Endodermal cell (in vitro differentiated cells): ENCODE data around the gene CACNA2D1. TPM values are rescaled to one million over a fixed set of nuclear protein-coding genes. Genes with fewer than 3 reads are reported as not detected.

Experiments
- DNase-seq: peaks from one replicate; pipeline ENCODE4 v3.0.0-alpha.2; 2017
- H3K27ac ChIP-seq: 2 replicates; pipeline ENCODE4 v1.5.1; 2013; ENCODE audit warnings: mild to moderate bottlenecking, low read depth, low read length, moderate library complexity
- H3K27me3 ChIP-seq: 2 replicates; pipeline ENCODE4 v1.6.1; 2013; ENCODE audit warnings: mild to moderate bottlenecking, low read length, moderate library complexity; ENCODE audit not compliant: insufficient read depth, control insufficient read depth, poor library complexity, severe bottlenecking
- H3K36me3 ChIP-seq: 2 replicates; pipeline ENCODE4 v1.7.0; 2013; ENCODE audit warnings: mild to moderate bottlenecking, low read length, moderate library complexity; ENCODE audit not compliant: control insufficient read depth, insufficient read depth
- H3K4me1 ChIP-seq: one replicate; pipeline ENCODE4 v1.7.0; 2013; ENCODE audit warnings: low read length; ENCODE audit not compliant: control insufficient read depth, insufficient read depth
- H3K4me3 ChIP-seq: 2 replicates; pipeline ENCODE4 v1.5.1; 2013; ENCODE audit warnings: mild to moderate bottlenecking, low read length, moderate library complexity
- H3K9ac ChIP-seq: 2 replicates; pipeline ENCODE4 v1.6.1; 2013; ENCODE audit warnings: mild to moderate bottlenecking, low read length, moderate library complexity; ENCODE audit not compliant: poor library complexity, severe bottlenecking; ENCODE audit errors: extremely low read depth
- H3K9me3 ChIP-seq: 2 replicates; pipeline ENCODE4 v1.6.1; 2013; ENCODE audit warnings: mild to moderate bottlenecking, low read length, moderate library complexity; ENCODE audit not compliant: control insufficient read depth
- H3K27ac Mint-ChIP-seq: 2 replicates; pipeline ENCODE4 v1.8.0; 2020; ENCODE audit warnings: mixed read lengths
- H3K27me3 Mint-ChIP-seq: 2 replicates; pipeline ENCODE4 v1.8.0; 2021; ENCODE audit warnings: mild to moderate bottlenecking, mixed read lengths; ENCODE audit not compliant: insufficient read depth
- H3K36me3 Mint-ChIP-seq: 2 replicates; pipeline ENCODE4 v1.8.0; 2020; ENCODE audit warnings: low read depth, mixed read lengths
- H3K4me1 Mint-ChIP-seq: 2 replicates; pipeline ENCODE4 v1.8.0; 2020; ENCODE audit warnings: mixed read lengths
- H3K4me3 Mint-ChIP-seq: 2 replicates; pipeline ENCODE4 v1.8.0; 2020; ENCODE audit warnings: mild to moderate bottlenecking, moderate library complexity, mixed read lengths
- H3K9me3 Mint-ChIP-seq: 2 replicates; pipeline ENCODE4 v1.8.0; 2020; ENCODE audit warnings: mild to moderate bottlenecking, mixed read lengths
- CTCF ChIP-seq: fragments of 200-600 bp; sonication (generic); conservative IDR thresholded peaks from 2 replicates; pipeline ENCODE4 v1.5.0; 2021; ENCODE audit warnings: antibody characterized with exemption, mild to moderate bottlenecking
- WGBS, 2 experiments: methylation state at CpG; one replicate each; pipeline versions ENCODE4 v1.1.5 to v1.1.7; 2013; ENCODE audit warnings: missing lambda C conversion rate in 2 of 2, mixed read lengths in 1 of 2; ENCODE audit not compliant: insufficient coverage in 1 of 2, insufficient read length in 1 of 2; 5-methylcytosine and 5-hydroxymethylcytosine counted together
- total RNA-seq, 2 donors: library from RNA; stranded (reverse); fragmentation: NEBNext Ultra II Directional in 1 of 2; extraction: Animal tissue kit (Norgen Biotek cat#: 25700) in 1 of 2; gene quantifications; 2 replicates in 1 of 2; 3 replicates in 1 of 2; pipeline ENCODE4 v1.2.1, GENCODE V29; 2021

The CACNA2D1 gene
- total RNA-seq, 2 donors from 2014 or later: 16.9 to 26.8 TPM

GRCh38 chr7:81926154-81926553 lies 517.4 kb downstream of the CACNA2D1 start:
- H3K9me3 Mint-ChIP-seq: no peaks in the 10 kb centered on the region
- no peak for DNase-seq

GRCh38 chr7:81925530-81925929 lies 518.0 kb downstream of the CACNA2D1 start:
- no peak for DNase-seq
- no peaks in the 10 kb centered on the region for H3K36me3 ChIP-seq
- no peaks in the 10 kb centered on the region for H3K9me3 Mint-ChIP-seq
- H3K27ac ChIP-seq: no peak overlapping the region
- H3K4me3 ChIP-seq: no peak overlapping the region
- 92 to 96% methylated on average over 3 of the region's 3 CpGs for WGBS, 2 experiments
- H3K27me3 ChIP-seq: no peaks in the 10 kb centered on the region
- no peak overlapping the region for H3K9ac ChIP-seq
- H3K4me1 Mint-ChIP-seq: no peaks in the 10 kb centered on the region
- no peak overlapping the region for H3K4me3 Mint-ChIP-seq
- no peaks in the 10 kb centered on the region for H3K4me1 ChIP-seq
- H3K36me3 Mint-ChIP-seq: no peaks in the 10 kb centered on the region
- no peaks in the 10 kb centered on the region for H3K9me3 ChIP-seq
- H3K27ac Mint-ChIP-seq: no peak overlapping the region
- no peak for TF ChIP-seq CTCF
- no peaks in the 10 kb centered on the region for H3K27me3 Mint-ChIP-seq

More at GRCh38 chr7:81926154-81926553, 517.4 kb downstream of the CACNA2D1 start:
- H3K4me1 Mint-ChIP-seq: no peaks in the 10 kb centered on the region
- H3K27ac Mint-ChIP-seq: no peak overlapping the region
- no peaks in the 10 kb centered on the region for H3K36me3 ChIP-seq
- no peak overlapping the region for H3K27ac ChIP-seq
- TF ChIP-seq CTCF: no peak
- H3K27me3 ChIP-seq: no peaks in the 10 kb centered on the region
- 100% methylated on average over 1 of the region's 2 CpGs; no CpG with 5 or more reads in 1 of the 2 experiments for WGBS, 2 experiments
- H3K27me3 Mint-ChIP-seq: no peaks in the 10 kb centered on the region
- no peaks in the 10 kb centered on the region for H3K4me1 ChIP-seq
- H3K36me3 Mint-ChIP-seq: no peaks in the 10 kb centered on the region
- no peak overlapping the region for H3K4me3 Mint-ChIP-seq
- no peak overlapping the region for H3K9ac ChIP-seq
- H3K4me3 ChIP-seq: no peak overlapping the region
- no peaks in the 10 kb centered on the region for H3K9me3 ChIP-seq

DNA sequence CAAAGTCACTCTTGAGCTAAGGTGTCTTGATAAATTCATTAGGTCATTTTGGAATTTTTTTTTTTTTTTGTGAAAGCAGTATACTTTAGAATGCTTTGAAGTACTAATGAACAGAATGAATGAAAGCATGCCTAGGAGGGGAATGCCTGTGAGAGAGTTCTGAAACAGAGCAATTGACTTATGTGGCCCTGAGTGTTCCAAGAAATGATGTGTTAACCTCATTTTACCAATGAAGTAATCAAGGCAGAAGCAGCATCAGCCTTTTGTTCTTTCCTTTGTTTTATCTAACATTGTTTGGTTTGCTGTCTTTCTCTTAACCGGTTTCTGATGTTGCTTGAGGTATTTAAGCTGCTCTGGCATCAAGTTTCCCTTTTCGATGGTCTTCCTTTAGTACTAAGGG lies 519.1 kb downstream of the CACNA2D1 start:
- Mint-ChIP-seq H3K27ac (no peak overlapping the region), H3K4me3 (no peak overlapping the region), H3K27me3 (no peaks in the 10 kb centered on the region), H3K4me1 (no peaks in the 10 kb centered on the region), H3K36me3 (no peaks in the 10 kb centered on the region), H3K9me3 (no peaks in the 10 kb centered on the region)
- DNase-seq: no peak
- Histone ChIP-seq H3K9me3 (no peaks in the 10 kb centered on the region), H3K4me3 (no peak overlapping the region), H3K27ac (no peak overlapping the region), H3K27me3 (no peaks in the 10 kb centered on the region), H3K36me3 (no peaks in the 10 kb centered on the region), H3K4me1 (no peaks in the 10 kb centered on the region), H3K9ac (no peak overlapping the region)
- TF ChIP-seq CTCF: no peak
- 77% methylated on average over 2 of the region's 2 CpGs; no CpG with 5 or more reads in 1 of the 2 experiments for WGBS, 2 experiments
